Measurements from ENCODE around the gene AKAP9. TPM values are rescaled to one million over a fixed set of nuclear protein-coding genes. Genes with fewer than 3 reads are reported as not detected.

The AKAP9 gene
- total and polyA plus RNA-seq, 4 donors = 14.6 to 97.7 (median 57.0) TPM

DNA sequence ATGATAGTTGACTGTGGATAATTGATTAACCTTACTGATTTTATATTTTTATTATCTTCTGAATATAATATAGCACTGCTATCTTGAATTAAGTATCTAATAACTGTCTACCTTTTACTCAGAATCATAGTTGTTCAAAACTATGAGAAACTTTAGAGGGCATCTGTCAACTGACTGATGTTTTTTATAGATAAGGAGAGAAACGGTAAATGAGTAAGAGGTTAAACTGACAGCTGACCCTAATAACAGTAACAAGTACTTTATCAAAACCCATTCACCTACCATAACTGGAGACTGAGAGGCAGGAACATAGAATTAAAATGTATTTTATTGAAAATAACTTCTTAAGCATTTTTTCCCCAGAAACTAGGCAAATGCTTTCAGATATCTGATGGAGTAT lies 131.5 kb downstream of the AKAP9 start:
- H3K27ac ChIP-seq (ENCODE audit: low read depth in 1 of 2, low read length in 2 of 2) = no peak overlapping the region
- no peaks in the 10 kb centered on the region for H3K27me3 ChIP-seq (ENCODE audit: control insufficient read depth in 4 of 4, insufficient read depth in 4 of 4, low read length in 3 of 4)
- DNase-seq (ENCODE audit: low spot score) = no peak
- no peak overlapping the region for H3K4me3 ChIP-seq (ENCODE audit: low read depth in 1 of 3, low read length in 3 of 3)
- H3K4me1 ChIP-seq (ENCODE audit: control insufficient read depth in 4 of 4, insufficient read depth in 4 of 4, low read length in 3 of 4) = no peaks in the 10 kb centered on the region
- no peaks in the 10 kb centered on the region for H3K9me3 ChIP-seq (ENCODE audit: control insufficient read depth in 4 of 4, low read length in 3 of 4)
- H3K36me3 ChIP-seq (ENCODE audit: control insufficient read depth in 4 of 4, insufficient read depth in 3 of 4, low read depth in 1 of 4, low read length in 3 of 4) = peaks cover under 1 to 31% (median 24%) of the 10 kb centered on the region in 4 donors
- TF ChIP-seq, protein P1, sequence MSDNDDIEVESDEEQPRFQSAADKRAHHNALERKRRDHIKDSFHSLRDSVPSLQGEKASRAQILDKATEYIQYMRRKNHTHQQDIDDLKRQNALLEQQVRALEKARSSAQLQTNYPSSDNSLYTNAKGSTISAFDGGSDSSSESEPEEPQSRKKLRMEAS (IDR thresholded peaks at IDR 0.05) = no peak
- no peak for TF ChIP-seq FOXA1 (IDR thresholded peaks at IDR 0.05)
- no peak for TF ChIP-seq HNF4G (IDR thresholded peaks at IDR 0.05)
- no peak for TF ChIP-seq NR2F2 (IDR thresholded peaks at IDR 0.05)
- no peak overlapping the region for H3K9ac ChIP-seq (ENCODE audit: low read depth in 1 of 2, low read length in 2 of 2)
- 89% methylated on average over 1 of the region's 1 CpG for WGBS

DNA sequence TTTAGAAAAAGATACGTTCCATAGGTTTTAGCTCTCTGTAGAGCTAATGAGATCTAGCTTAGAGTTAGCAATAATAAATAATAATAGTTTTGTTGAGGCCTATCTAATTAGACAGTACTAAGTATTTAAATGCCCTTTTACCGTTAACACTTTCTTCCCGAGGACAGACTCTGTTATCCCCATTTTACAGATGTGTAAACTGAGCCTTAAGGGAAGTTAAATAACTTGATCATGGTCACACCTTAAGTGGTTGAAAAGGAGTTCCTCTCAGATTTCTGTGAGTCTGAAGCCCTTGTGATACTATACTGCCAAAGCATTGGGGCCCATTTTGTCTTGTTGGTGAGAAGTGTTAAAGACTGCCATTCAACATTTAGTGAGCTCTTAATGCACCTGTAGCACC lies 132.0 kb downstream of the AKAP9 start:
- Histone ChIP-seq H3K9ac (ENCODE audit: low read depth in 1 of 2, low read length in 2 of 2) (no peak overlapping the region), H3K27me3 (ENCODE audit: control insufficient read depth in 4 of 4, insufficient read depth in 4 of 4, low read length in 3 of 4) (no peaks in the 10 kb centered on the region), H3K9me3 (ENCODE audit: control insufficient read depth in 4 of 4, low read length in 3 of 4) (no peaks in the 10 kb centered on the region), H3K27ac (ENCODE audit: low read depth in 1 of 2, low read length in 2 of 2) (no peak overlapping the region), H3K4me3 (ENCODE audit: low read depth in 1 of 3, low read length in 3 of 3) (no peak overlapping the region), H3K4me1 (ENCODE audit: control insufficient read depth in 4 of 4, insufficient read depth in 4 of 4, low read length in 3 of 4) (no peaks in the 10 kb centered on the region), H3K36me3 (ENCODE audit: control insufficient read depth in 4 of 4, insufficient read depth in 3 of 4, low read depth in 1 of 4, low read length in 3 of 4) (peaks cover 2 to 30% (median 23%) of the 10 kb centered on the region in 4 donors)
- no peak for DNase-seq (ENCODE audit: low spot score)
- TF ChIP-seq SP1 (IDR thresholded peaks at IDR 0.05) (no peak), EGR1 (IDR thresholded peaks at IDR 0.05; ENCODE audit: low read depth in 2 of 2) (no peak), JUND (IDR thresholded peaks at IDR 0.05) (no peak), NR2F2 (IDR thresholded peaks at IDR 0.05) (no peak)
- TF ChIP-seq, protein P2, sequence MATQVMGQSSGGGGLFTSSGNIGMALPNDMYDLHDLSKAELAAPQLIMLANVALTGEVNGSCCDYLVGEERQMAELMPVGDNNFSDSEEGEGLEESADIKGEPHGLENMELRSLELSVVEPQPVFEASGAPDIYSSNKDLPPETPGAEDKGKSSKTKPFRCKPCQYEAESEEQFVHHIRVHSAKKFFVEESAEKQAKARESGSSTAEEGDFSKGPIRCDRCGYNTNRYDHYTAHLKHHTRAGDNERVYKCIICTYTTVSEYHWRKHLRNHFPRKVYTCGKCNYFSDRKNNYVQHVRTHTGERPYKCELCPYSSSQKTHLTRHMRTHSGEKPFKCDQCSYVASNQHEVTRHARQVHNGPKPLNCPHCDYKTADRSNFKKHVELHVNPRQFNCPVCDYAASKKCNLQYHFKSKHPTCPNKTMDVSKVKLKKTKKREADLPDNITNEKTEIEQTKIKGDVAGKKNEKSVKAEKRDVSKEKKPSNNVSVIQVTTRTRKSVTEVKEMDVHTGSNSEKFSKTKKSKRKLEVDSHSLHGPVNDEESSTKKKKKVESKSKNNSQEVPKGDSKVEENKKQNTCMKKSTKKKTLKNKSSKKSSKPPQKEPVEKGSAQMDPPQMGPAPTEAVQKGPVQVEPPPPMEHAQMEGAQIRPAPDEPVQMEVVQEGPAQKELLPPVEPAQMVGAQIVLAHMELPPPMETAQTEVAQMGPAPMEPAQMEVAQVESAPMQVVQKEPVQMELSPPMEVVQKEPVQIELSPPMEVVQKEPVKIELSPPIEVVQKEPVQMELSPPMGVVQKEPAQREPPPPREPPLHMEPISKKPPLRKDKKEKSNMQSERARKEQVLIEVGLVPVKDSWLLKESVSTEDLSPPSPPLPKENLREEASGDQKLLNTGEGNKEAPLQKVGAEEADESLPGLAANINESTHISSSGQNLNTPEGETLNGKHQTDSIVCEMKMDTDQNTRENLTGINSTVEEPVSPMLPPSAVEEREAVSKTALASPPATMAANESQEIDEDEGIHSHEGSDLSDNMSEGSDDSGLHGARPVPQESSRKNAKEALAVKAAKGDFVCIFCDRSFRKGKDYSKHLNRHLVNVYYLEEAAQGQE (IDR thresholded peaks at IDR 0.05) = no peak
- TF ChIP-seq, protein P3, sequence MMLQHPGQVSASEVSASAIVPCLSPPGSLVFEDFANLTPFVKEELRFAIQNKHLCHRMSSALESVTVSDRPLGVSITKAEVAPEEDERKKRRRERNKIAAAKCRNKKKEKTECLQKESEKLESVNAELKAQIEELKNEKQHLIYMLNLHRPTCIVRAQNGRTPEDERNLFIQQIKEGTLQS (IDR thresholded peaks at IDR 0.05) = no peak
- TF ChIP-seq, protein P1 (IDR thresholded peaks at IDR 0.05) = no peak
- WGBS = 98% methylated on average over 3 of the region's 3 CpGs

DNA sequence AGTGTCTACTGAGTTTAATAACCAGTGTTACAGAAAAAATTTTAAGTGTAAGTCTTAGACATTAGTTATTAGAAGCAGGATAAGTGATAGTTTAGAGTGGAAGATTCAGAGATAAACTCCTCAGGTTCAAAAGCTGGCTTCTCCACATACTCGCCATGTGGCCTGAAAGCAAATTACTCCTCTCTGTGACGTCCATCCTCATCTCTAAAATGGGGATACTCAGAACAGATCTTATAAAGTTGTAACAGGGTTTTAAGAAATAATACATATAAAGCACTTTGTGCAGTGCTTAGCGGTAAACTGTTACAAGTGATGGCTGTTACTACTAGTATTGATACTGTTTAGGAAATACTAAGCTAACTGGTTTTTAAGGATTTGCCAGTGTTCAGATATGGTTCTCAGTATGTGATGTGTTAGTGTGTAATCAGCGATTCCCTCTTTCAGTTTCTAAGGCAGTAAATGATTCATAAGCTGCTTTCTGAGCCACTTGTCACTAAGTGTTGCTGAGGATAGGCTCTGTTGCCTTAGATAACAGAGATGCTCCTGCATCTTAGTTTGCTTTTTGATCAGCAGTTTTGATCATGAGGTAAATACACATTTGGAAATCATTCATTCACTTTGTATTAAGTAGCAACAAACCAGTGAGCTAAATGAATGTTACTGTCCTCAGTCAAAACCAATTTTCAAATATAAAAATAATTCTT lies 134.9 kb downstream of the AKAP9 start:
- WGBS = 94% methylated on average over 4 of the region's 4 CpGs
- H3K4me1 ChIP-seq (ENCODE audit: control insufficient read depth in 4 of 4, insufficient read depth in 4 of 4, low read length in 3 of 4) = no peaks in the 10 kb centered on the region
- H3K27ac ChIP-seq (ENCODE audit: low read depth in 1 of 2, low read length in 2 of 2) = no peak overlapping the region
- H3K27me3 ChIP-seq (ENCODE audit: control insufficient read depth in 4 of 4, insufficient read depth in 4 of 4, low read length in 3 of 4) = no peaks in the 10 kb centered on the region
- no peaks in the 10 kb centered on the region for H3K9me3 ChIP-seq (ENCODE audit: control insufficient read depth in 4 of 4, low read length in 3 of 4)
- H3K36me3 ChIP-seq (ENCODE audit: control insufficient read depth in 4 of 4, insufficient read depth in 3 of 4, low read depth in 1 of 4, low read length in 3 of 4) = peaks cover 2 to 41% (median 31%) of the 10 kb centered on the region in 4 donors
- DNase-seq (ENCODE audit: low spot score) = no peak
- no peak for TF ChIP-seq YY1 (IDR thresholded peaks at IDR 0.05)
- TF ChIP-seq SP1 (IDR thresholded peaks at IDR 0.05) = no peak
- no peak for TF ChIP-seq TAF1 (conservative IDR thresholded peaks at IDR 0.05)
- TF ChIP-seq, protein P2 (IDR thresholded peaks at IDR 0.05) = no peak
- TF ChIP-seq FOXA2 (IDR thresholded peaks at IDR 0.05) = no peak
- TF ChIP-seq, protein P4, sequence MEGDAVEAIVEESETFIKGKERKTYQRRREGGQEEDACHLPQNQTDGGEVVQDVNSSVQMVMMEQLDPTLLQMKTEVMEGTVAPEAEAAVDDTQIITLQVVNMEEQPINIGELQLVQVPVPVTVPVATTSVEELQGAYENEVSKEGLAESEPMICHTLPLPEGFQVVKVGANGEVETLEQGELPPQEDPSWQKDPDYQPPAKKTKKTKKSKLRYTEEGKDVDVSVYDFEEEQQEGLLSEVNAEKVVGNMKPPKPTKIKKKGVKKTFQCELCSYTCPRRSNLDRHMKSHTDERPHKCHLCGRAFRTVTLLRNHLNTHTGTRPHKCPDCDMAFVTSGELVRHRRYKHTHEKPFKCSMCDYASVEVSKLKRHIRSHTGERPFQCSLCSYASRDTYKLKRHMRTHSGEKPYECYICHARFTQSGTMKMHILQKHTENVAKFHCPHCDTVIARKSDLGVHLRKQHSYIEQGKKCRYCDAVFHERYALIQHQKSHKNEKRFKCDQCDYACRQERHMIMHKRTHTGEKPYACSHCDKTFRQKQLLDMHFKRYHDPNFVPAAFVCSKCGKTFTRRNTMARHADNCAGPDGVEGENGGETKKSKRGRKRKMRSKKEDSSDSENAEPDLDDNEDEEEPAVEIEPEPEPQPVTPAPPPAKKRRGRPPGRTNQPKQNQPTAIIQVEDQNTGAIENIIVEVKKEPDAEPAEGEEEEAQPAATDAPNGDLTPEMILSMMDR (IDR thresholded peaks at IDR 0.05; ENCODE audit: low read depth, low read length, missing input control) = no peak
- TF ChIP-seq RAD21 (IDR thresholded peaks at IDR 0.05) = no peak
- TF ChIP-seq RXRA (IDR thresholded peaks at IDR 0.05) = no peak
- no peak for TF ChIP-seq HNF4A (conservative IDR thresholded peaks at IDR 0.05)
- H3K9ac ChIP-seq (ENCODE audit: low read depth in 1 of 2, low read length in 2 of 2) = no peak overlapping the region
- no peak overlapping the region for H3K4me3 ChIP-seq (ENCODE audit: low read depth in 1 of 3, low read length in 3 of 3)
